Sigmoid colon (tissue), 7 donors: ENCODE data around the gene RB1. TPM values are rescaled to one million over a fixed set of nuclear protein-coding genes. Genes with fewer than 3 reads are reported as not detected.

Source experiments
- DNase-seq: peaks from one replicate; pipeline ENCODE4 v3.0.0-alpha.2; 2019
- H3K27ac ChIP-seq, 4 donors: fragments of 200-600 bp; sonication (generic); one replicate each; pipeline ENCODE4 v1.5.1; 2016 to 2019; ENCODE audit warnings: mild to moderate bottlenecking in 1 of 4
- H3K27me3 ChIP-seq, 3 donors: fragments of 200-600 bp; sonication (generic); one replicate each; pipeline ENCODE4 v1.5.1; 2019; ENCODE audit warnings: mild to moderate bottlenecking in 1 of 3
- H3K36me3 ChIP-seq, 4 donors: fragments of 200-600 bp; sonication (generic); one replicate each; pipeline ENCODE4 v1.5.1; 2016 to 2019
- H3K4me1 ChIP-seq, 4 donors: fragments of 200-600 bp; sonication (generic); one replicate each; pipeline ENCODE4 v1.5.1; 2017 to 2019
- H3K4me3 ChIP-seq, 4 donors: fragments of 200-600 bp; sonication (generic); one replicate each; pipeline ENCODE4 v1.5.1; 2017 to 2019; ENCODE audit warnings: mild to moderate bottlenecking in 2 of 4, moderate library complexity in 1 of 4
- H3K9me3 ChIP-seq, 4 donors: fragments of 200-600 bp in 3 of 4; sonication (generic) in 3 of 4; one replicate each; pipeline versions ENCODE4 v1.5.1 to v1.6.1; 2013 to 2019
- EP300 ChIP-seq, 4 donors: sonication (generic); formaldehyde crosslinking; IDR thresholded peaks; one replicate each; pipeline ENCODE4 v1.6.1; 2017; ENCODE audit warnings: antibody characterized with exemption in 4 of 4
- POLR2A ChIP-seq, 2 donors: fragments of 450-650 bp; IDR thresholded peaks; one replicate each; pipeline ENCODE4 v1.6.1; 2016; ENCODE audit warnings: antibody characterized with exemption in 2 of 2, mild to moderate bottlenecking in 2 of 2, moderate library complexity in 2 of 2
- POLR2AphosphoS5 ChIP-seq, 4 donors: sonication (generic); formaldehyde crosslinking; IDR thresholded peaks; one replicate each; pipeline ENCODE4 v1.6.1; 2017; ENCODE audit warnings: antibody characterized with exemption in 4 of 4
- WGBS, 2 donors: extraction: QIAGEN DNeasy Blood & Tissue Kit; methylation state at CpG; one replicate each; pipeline ENCODE4 v1.1.7; 2013; 5-methylcytosine and 5-hydroxymethylcytosine counted together
- intact Hi-C: fragments of 100-400 bp; cut with DNase I; formaldehyde crosslinking; loops from one replicate; pipeline ENCODE4 v1.15.1; 2023
- polyA plus RNA-seq, 3 donors: library from polyadenylated mRNA; stranded (reverse); fragments of 200-250 nt; gene quantifications; one replicate each; pipeline ENCODE4 v1.2.3, GENCODE V29; 2013
- total RNA-seq, 4 donors: library from RNA; depleted of rRNA; stranded (reverse); fragments of >200 nt; gene quantifications; one replicate each; pipeline ENCODE4 v1.1.0, GENCODE V29; 2016
- TF ChIP-seq, protein P1 (sequence below), 4 experiments: fragments of 450-650 bp in 3 of 4; fragments of 200-600 bp in 1 of 4; IDR thresholded peaks; one replicate each; pipeline ENCODE4 v1.5.1; 2016 to 2019; ENCODE audit warnings: antibody characterized with exemption in 4 of 4, mild to moderate bottlenecking in 3 of 4, moderate library complexity in 2 of 4
- donor health status: healthy with polysubstance abuse.
- donor health status: Bipolar disorder and iron deficiency.
- donor health status: healthy.

Gene RB1
- total and polyA plus RNA-seq, 7 donors, result 15.6 to 35.6 (median 31.1) TPM

DNA sequence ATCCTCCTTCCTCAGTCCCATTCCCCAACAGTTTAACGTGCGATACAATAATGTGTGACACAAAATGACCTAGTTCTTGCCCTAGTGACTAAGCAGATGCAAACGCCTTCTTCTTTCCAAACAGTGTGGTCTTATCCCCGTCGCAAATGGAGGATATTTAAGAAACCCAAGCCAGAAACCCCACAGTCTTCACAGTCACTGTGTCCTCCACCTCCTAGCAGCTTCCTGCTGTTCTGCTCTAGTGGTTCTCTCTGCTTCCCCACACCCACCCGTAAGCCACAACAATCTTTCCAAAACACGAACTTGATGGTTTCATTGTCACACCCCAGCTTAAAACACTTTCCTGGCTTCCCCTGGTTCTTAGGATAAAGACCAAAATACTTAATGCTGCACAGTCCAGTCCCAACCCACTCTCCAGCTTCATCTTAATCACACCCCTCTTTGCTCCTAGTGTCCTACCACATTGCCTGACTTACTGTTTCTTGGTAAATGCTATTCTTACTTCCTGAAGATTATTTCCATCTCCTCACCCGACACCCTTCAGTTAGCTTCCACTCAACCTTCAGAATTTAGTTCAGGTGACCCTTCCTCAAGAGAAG is 38.2 kb upstream of the RB1 start:
- no peak for DNase-seq
- WGBS, 2 donors, result 64 to 86% methylated on average over 8 of the region's 8 CpGs
- peaks cover 0 to 73% (median 18%) of the 10 kb centered on the region in 4 donors for H3K36me3 ChIP-seq
- no peak overlapping the region for H3K27ac ChIP-seq
- no peaks in the 10 kb centered on the region for H3K9me3 ChIP-seq
- H3K4me1 ChIP-seq, result peaks cover 0 to 6% (median 2%) of the 10 kb centered on the region in 4 donors
- TF ChIP-seq EP300 (IDR thresholded peaks at IDR 0.05) (no peak), POLR2AphosphoS5 (IDR thresholded peaks at IDR 0.05) (no peak), POLR2A (IDR thresholded peaks at IDR 0.05) (no peak)
- TF ChIP-seq, protein P1, sequence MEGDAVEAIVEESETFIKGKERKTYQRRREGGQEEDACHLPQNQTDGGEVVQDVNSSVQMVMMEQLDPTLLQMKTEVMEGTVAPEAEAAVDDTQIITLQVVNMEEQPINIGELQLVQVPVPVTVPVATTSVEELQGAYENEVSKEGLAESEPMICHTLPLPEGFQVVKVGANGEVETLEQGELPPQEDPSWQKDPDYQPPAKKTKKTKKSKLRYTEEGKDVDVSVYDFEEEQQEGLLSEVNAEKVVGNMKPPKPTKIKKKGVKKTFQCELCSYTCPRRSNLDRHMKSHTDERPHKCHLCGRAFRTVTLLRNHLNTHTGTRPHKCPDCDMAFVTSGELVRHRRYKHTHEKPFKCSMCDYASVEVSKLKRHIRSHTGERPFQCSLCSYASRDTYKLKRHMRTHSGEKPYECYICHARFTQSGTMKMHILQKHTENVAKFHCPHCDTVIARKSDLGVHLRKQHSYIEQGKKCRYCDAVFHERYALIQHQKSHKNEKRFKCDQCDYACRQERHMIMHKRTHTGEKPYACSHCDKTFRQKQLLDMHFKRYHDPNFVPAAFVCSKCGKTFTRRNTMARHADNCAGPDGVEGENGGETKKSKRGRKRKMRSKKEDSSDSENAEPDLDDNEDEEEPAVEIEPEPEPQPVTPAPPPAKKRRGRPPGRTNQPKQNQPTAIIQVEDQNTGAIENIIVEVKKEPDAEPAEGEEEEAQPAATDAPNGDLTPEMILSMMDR (IDR thresholded peaks at IDR 0.05), result no peak
- H3K27me3 ChIP-seq, result no peaks in the 10 kb centered on the region
- no peak overlapping the region for H3K4me3 ChIP-seq
- intact Hi-C loops, result no loop called here

DNA sequence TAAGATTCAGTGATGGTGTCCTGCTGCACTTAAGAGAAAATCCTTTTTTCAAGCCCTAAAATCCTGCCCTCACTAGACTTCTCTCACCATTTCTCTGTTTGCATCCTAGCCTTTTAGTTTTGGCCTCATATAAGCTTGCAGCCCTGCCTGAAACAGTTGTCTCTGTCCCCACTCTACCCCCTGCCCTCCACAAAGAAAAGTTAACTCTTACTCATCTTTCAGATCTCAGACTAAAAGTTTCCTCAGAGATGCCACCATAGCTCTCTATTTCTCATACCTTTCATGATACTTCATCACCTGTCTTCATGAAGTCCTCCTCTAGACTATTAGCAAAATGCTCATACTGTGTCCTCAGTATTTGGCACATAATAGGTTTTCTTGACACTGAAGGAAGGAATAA is 37.4 kb upstream of the RB1 start:
- Histone ChIP-seq H3K9me3 (no peaks in the 10 kb centered on the region), H3K36me3 (peaks cover 0 to 65% (median 14%) of the 10 kb centered on the region in 4 donors), H3K27me3 (no peaks in the 10 kb centered on the region), H3K27ac (no peak overlapping the region), H3K4me1 (peaks cover 0 to 6% (median 2%) of the 10 kb centered on the region in 4 donors), H3K4me3 (no peak overlapping the region)
- DNase-seq, result no peak
- TF ChIP-seq EP300 (IDR thresholded peaks at IDR 0.05) (no peak), POLR2A (IDR thresholded peaks at IDR 0.05) (no peak), POLR2AphosphoS5 (IDR thresholded peaks at IDR 0.05) (no peak)
- TF ChIP-seq, protein P1 (IDR thresholded peaks at IDR 0.05), result no peak
- intact Hi-C loops, result no loop called here

DNA sequence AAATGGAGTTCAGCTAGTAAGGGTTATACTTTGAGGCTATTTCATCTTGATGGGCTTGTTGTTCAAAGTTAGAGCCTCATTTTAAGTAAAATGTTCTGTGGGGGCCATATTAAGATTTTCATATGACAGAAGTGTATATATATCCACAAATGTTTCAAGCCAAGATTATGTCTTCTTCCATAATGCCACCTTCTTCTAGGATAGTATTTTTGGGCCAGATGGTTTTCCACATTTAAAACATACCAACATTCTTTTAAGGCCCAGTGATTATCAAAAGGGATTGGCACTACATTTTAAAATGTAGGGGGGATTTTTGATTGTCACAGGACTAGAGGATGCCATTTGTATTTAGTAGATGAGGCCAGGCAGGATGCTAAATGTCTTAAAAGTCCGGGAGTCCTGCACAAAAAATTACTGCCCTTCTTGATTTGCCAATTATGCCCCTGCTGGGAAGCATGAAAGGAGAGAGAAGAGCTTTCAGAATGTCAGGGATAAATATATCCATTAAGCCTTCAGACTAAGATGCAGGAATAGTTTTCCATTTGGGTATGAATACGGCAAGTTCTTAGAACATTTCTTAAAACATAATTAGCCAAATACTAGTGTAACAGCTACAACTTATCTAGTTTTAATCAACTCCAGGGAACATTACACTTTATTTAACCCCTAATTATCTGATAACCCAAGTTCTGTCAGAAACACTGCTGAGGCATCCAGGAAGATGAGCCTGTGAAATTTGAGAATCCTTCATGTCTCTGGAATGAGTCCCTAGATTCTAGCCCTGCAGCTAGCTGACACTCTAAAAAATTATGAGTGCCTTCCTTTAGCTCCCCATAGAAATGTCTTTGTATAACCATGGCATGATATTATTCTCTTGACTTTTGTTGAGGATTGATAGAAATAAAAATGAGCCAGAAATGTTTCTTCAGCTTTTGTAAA is 36.6 kb upstream of the RB1 start:
- TF ChIP-seq POLR2A (IDR thresholded peaks at IDR 0.05) (no peak), EP300 (IDR thresholded peaks at IDR 0.05) (no peak), POLR2AphosphoS5 (IDR thresholded peaks at IDR 0.05) (no peak)
- TF ChIP-seq, protein P1 (IDR thresholded peaks at IDR 0.05), result no peak
- Histone ChIP-seq H3K4me3 (no peak overlapping the region), H3K4me1 (peaks cover 0 to 6% (median 2%) of the 10 kb centered on the region in 4 donors), H3K36me3 (peaks cover 0 to 57% (median 14%) of the 10 kb centered on the region in 4 donors), H3K27me3 (no peaks in the 10 kb centered on the region), H3K9me3 (no peaks in the 10 kb centered on the region), H3K27ac (no peak overlapping the region)
- DNase-seq, result no peak
- intact Hi-C loops, result no loop called here
- WGBS, 2 donors, result 96 to 97% methylated on average over 2 of the region's 2 CpGs

DNA sequence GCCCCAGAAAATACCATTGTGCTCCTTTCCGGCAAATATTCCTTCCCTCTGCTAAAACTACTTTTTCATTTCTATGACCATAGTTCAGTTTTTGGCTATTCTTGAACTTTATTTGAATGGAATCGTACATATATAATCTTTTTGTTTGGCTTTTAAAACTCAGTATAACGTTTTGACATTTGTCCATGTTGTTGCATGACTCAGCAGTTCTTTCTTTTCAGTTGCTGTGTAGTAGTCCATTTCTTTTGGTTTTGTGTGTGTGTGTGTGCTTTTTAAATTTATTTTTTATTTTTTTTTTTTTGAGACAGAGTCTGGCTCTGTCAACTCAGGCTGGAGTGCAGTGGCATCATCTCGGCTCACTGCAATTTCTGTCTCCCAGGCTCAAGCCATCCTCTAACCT is 35.5 kb upstream of the RB1 start:
- intact Hi-C loops, result no loop called here
- H3K27ac ChIP-seq, result no peak overlapping the region
- peaks cover 0 to 46% (median 11%) of the 10 kb centered on the region in 4 donors for H3K36me3 ChIP-seq
- TF ChIP-seq, protein P1 (IDR thresholded peaks at IDR 0.05), result no peak
- TF ChIP-seq POLR2AphosphoS5 (IDR thresholded peaks at IDR 0.05) (no peak), POLR2A (IDR thresholded peaks at IDR 0.05) (no peak), EP300 (IDR thresholded peaks at IDR 0.05) (no peak)
- DNase-seq, result no peak
- no peaks in the 10 kb centered on the region for H3K27me3 ChIP-seq
- no peaks in the 10 kb centered on the region for H3K9me3 ChIP-seq
- 93 to 94% methylated on average over 4 of the region's 4 CpGs for WGBS, 2 donors
- no peak overlapping the region for H3K4me3 ChIP-seq
- peaks cover 0 to 6% (median 2%) of the 10 kb centered on the region in 4 donors for H3K4me1 ChIP-seq
